ENCODE measurements around the gene ORC5. TPM values are rescaled to one million over a fixed set of nuclear protein-coding genes. Genes with fewer than 3 reads are reported as not detected.

The ORC5 gene
- total RNA-seq, 2 experiments from 2014 or later = 21.2 to 24.8 TPM

DNA sequence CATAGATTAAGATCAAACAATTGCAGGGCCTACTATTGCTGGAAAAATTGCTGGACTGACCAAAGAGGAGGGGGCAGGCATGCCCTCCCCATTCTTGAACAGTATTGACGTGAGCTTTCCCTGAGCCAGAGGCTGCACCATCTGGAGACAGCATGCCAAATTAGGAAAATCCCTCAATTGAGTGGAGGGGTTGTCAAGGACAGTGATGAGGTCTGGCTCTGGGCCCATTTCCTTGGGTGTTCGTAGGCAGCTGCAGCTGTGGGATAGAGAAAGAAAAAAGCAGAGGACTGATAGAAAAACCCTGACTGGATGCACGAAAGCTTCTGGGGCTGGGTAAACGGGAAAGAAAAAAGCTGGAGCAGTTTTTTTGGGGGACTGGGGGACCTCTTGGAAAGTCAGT is 22.8 kb upstream of the ORC5 start:
- peaks cover 20% of the 10 kb centered on the region for H3K27me3 Mint-ChIP-seq (ENCODE audit: low read depth)
- CTCF ChIA-PET = interaction anchor here (0.9 to 3.1 kb wide), 5 partner anchors 9 to 689 kb away, joined by 3 to 12 read pairs (median 4); no protein-coding TSS in a partner anchor
- ATAC-seq (no peak), DNase-seq (no peak)
- POLR2A ChIA-PET = no interaction called here
- H3K9me3 Mint-ChIP-seq (ENCODE audit: insufficient read depth) = no peaks in the 10 kb centered on the region
- H3K4me1 Mint-ChIP-seq (ENCODE audit: low read depth) = no peaks in the 10 kb centered on the region
- H3K27ac Mint-ChIP-seq = no peak overlapping the region
- no peak overlapping the region for H3K4me3 Mint-ChIP-seq
- H3K36me3 Mint-ChIP-seq (ENCODE audit: low read depth) = no peaks in the 10 kb centered on the region

DNA sequence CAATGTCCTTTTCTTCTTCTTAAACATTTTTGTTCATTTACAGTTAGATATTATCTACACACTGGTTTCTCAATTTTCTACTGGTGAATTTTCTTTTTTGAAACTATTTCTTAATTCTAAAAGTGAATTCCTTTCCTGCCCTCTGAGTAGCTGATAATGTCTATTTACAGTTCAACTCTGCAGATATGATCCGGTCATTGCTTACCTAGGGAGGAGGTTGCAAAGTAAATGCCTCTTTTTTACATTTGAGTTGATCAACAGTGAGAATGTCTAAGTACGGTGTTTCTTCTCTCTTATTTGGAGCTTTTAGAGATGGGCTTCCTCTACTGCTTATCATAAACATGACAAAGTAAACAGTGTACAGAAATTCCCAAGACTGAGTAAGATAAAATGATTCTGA is 20.6 kb upstream of the ORC5 start:
- no peaks in the 10 kb centered on the region for H3K36me3 Mint-ChIP-seq (ENCODE audit: low read depth)
- no peaks in the 10 kb centered on the region for H3K4me1 Mint-ChIP-seq (ENCODE audit: low read depth)
- DNase-seq = no peak
- H3K4me3 Mint-ChIP-seq = no peak overlapping the region
- H3K27ac Mint-ChIP-seq = no peak overlapping the region
- CTCF ChIA-PET = no interaction called here
- no peak for ATAC-seq
- POLR2A ChIA-PET = no interaction called here
- H3K9me3 Mint-ChIP-seq (ENCODE audit: insufficient read depth) = no peaks in the 10 kb centered on the region
- peaks cover 17% of the 10 kb centered on the region for H3K27me3 Mint-ChIP-seq (ENCODE audit: low read depth)

DNA sequence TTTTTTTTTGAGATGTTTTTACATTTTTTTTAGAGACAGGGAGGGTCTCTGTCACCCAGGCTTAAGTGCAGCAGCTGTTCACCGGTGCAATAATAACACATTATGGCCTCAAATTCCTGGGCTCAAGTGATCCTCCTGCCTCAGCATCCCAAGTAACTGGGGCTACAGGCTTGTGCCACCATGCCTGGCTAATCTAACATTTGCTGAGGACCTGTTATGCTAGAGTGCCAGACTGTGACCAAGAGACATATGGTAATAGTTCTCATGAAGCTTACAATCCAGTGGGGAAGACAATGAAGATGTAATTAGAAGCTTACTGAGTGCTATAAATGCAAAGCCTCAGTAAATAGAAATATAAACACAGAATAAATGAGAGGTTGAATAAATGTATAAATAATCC is 17.6 kb upstream of the ORC5 start:
- Mint-ChIP-seq H3K9me3 (ENCODE audit: insufficient read depth) (no peaks in the 10 kb centered on the region), H3K27me3 (ENCODE audit: low read depth) (peaks cover 10% of the 10 kb centered on the region), H3K36me3 (ENCODE audit: low read depth) (no peaks in the 10 kb centered on the region), H3K4me3 (no peak overlapping the region), H3K4me1 (ENCODE audit: low read depth) (no peaks in the 10 kb centered on the region), H3K27ac (no peak overlapping the region)
- POLR2A ChIA-PET = interaction anchor here (1.2 kb wide), 1 partner anchor 17 kb away, joined by 3 read pairs; no protein-coding TSS in a partner anchor
- DNase-seq (no peak), ATAC-seq (no peak)
- CTCF ChIA-PET = no interaction called here

DNA sequence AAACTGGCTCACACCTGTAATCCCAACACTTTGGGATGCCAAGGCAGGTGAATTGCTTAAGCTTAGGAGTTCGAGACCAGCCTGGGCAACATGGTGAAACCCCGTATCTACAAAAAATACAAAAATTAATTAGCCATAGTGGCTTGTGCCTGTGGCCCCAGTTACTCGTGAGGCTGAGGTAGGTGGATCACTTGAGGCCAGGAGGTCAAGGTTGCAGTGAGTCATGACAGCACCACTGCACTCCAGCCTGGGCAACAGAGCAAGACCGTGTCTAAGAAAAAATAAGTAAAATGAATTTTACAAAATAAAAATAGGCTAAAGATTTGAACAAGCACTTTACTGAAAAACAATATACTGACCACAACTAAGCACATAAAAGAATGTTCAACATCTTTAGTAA is 9.8 kb upstream of the ORC5 start:
- Mint-ChIP-seq H3K4me3 (no peak overlapping the region), H3K9me3 (ENCODE audit: insufficient read depth) (peaks cover 6% of the 10 kb centered on the region), H3K36me3 (ENCODE audit: low read depth) (no peaks in the 10 kb centered on the region), H3K27ac (no peak overlapping the region), H3K4me1 (ENCODE audit: low read depth) (no peaks in the 10 kb centered on the region), H3K27me3 (ENCODE audit: low read depth) (peaks cover 14% of the 10 kb centered on the region)
- ChIA-PET CTCF (no interaction called here), POLR2A (no interaction called here)
- ATAC-seq (no peak), DNase-seq (no peak)

DNA sequence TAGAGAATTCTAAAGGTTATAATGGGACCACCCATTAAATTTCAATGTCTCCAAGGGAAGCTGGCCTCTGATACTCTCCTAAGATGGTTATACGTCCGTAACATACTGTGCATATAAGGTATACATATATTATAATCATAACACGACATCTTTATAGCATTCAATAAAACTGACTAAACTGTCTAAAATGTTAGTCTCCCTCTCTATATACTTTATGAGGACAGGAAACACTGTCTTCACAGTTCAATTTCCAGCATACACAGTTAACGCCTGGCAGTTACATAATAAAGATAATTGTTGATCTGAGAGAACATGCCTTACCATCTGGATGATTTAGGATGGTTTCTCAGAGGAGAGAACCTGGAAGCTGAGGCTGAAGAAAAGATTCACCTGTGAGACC is 1.2 kb upstream of the ORC5 start:
- ChIA-PET CTCF (interaction anchor here (1.2 to 2.3 kb wide), 3 partner anchors 17 to 674 kb away, joined by 3 to 7 read pairs (median 4); no protein-coding TSS in a partner anchor), POLR2A (interaction anchor here (0.8 kb wide), 1 partner anchor 18 kb away, joined by 3 read pairs; no protein-coding TSS in a partner anchor)
- ATAC-seq = no peak
- Mint-ChIP-seq H3K27ac (no peak overlapping the region), H3K27me3 (ENCODE audit: low read depth) (peaks cover 8% of the 10 kb centered on the region), H3K4me1 (ENCODE audit: low read depth) (peaks cover 26% of the 10 kb centered on the region), H3K9me3 (ENCODE audit: insufficient read depth) (peaks cover 4% of the 10 kb centered on the region), H3K36me3 (ENCODE audit: low read depth) (no peaks in the 10 kb centered on the region), H3K4me3 (peak overlapping the region; percentile 93)
- no peak for DNase-seq

DNA sequence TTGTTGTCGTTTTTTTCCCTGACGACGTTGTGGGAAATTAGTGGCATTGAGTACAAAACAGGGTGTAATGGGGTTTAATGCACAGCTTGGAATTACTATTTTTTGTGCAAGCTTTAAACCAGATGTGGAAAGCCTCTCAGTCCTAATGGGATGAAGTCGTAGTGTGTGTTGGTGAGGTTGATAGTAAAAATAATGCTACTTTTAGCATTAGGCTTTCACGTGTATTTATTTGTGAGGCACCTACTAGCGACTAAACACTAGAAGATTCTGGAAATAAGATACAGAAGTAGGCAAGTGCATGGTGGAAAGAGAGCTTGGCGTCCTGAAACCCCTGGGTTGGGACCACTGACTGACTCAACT is 588 bp upstream of the ORC5 start:
- H3K4me1 Mint-ChIP-seq (ENCODE audit: low read depth) = peaks cover 26% of the 10 kb centered on the region
- POLR2A ChIA-PET = interaction anchor here (0.7 to 0.8 kb wide), 3 partner anchors 16 to 19 kb away, joined by 3 to 5 read pairs (median 3); no protein-coding TSS in a partner anchor
- DNase-seq = no peak
- peaks cover 4% of the 10 kb centered on the region for H3K36me3 Mint-ChIP-seq (ENCODE audit: low read depth)
- H3K4me3 Mint-ChIP-seq = peak overlapping the region; percentile 93
- H3K9me3 Mint-ChIP-seq (ENCODE audit: insufficient read depth) = peaks cover 4% of the 10 kb centered on the region
- ATAC-seq = no peak
- CTCF ChIA-PET = interaction anchor here (0.6 to 2.3 kb wide), 5 partner anchors 16 to 675 kb away, joined by 3 to 7 read pairs (median 3); no protein-coding TSS in a partner anchor
- peak overlapping the region; percentile 95 for H3K27ac Mint-ChIP-seq
- peaks cover 8% of the 10 kb centered on the region for H3K27me3 Mint-ChIP-seq (ENCODE audit: low read depth)

DNA sequence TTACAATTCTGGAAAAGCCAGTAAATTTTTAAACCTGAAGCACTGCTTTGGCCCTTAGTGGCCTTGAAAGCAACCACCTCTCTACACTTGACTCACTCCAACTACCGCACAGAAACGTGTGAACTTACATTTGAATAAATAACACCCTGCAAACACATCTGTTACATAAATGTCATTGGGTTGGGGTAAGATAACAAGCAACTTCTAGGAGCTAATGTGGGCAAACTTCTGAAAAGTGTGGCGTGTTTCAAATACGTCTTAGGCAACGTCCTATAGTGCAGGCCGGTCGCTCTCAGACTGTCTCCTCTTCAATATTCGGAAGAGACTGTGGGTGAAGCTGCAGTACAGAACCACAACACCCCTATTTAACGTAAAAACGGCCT is 474 bp downstream of the ORC5 start:
- peak overlapping the region; percentile 95 for H3K27ac Mint-ChIP-seq
- peak; percentile 30 for DNase-seq

DNA sequence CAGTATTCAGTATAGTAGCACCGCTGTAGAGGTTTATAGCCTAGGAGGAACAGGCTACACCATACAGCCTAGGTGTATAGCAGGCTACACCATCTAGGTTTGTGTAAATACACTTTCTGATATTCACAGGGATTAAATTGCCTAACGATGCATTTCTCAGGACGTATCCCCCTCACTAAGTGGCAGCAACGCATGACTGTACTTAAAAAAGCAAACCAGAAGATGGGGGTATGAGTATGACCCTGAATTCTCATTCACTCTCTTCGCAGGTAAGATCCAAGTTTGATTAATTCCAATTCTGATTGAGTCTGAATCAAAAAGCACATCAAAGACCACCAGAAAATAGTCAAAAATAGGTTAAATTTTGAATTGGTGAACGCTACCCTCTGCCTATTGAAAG is 972 bp downstream of the ORC5 start:
- peak overlapping the region; percentile 95 for H3K27ac Mint-ChIP-seq
- H3K4me1 Mint-ChIP-seq (ENCODE audit: low read depth) = peaks cover 26% of the 10 kb centered on the region
- H3K36me3 Mint-ChIP-seq (ENCODE audit: low read depth) = peaks cover 19% of the 10 kb centered on the region
- peaks cover 4% of the 10 kb centered on the region for H3K9me3 Mint-ChIP-seq (ENCODE audit: insufficient read depth)
- H3K4me3 Mint-ChIP-seq = peak overlapping the region; percentile 93
- POLR2A ChIA-PET = no interaction called here
- no peak for ATAC-seq
- DNase-seq = no peak
- CTCF ChIA-PET = no interaction called here
- H3K27me3 Mint-ChIP-seq (ENCODE audit: low read depth) = peaks cover 2% of the 10 kb centered on the region

More for the DNA sequence above, 474 bp downstream of the ORC5 start:
- H3K4me1 Mint-ChIP-seq (ENCODE audit: low read depth) = peaks cover 26% of the 10 kb centered on the region
- peaks cover 4% of the 10 kb centered on the region for H3K9me3 Mint-ChIP-seq (ENCODE audit: insufficient read depth)
- H3K4me3 Mint-ChIP-seq = peak overlapping the region; percentile 93
- ChIA-PET POLR2A (no interaction called here), CTCF (interaction anchor here (1.6 to 2.3 kb wide), 2 partner anchors 24 to 676 kb away, joined by 4 to 7 read pairs; no protein-coding TSS in a partner anchor)
- ATAC-seq = peak; percentile 61
- peaks cover 14% of the 10 kb centered on the region for H3K36me3 Mint-ChIP-seq (ENCODE audit: low read depth)
- peaks cover 5% of the 10 kb centered on the region for H3K27me3 Mint-ChIP-seq (ENCODE audit: low read depth)

DNA sequence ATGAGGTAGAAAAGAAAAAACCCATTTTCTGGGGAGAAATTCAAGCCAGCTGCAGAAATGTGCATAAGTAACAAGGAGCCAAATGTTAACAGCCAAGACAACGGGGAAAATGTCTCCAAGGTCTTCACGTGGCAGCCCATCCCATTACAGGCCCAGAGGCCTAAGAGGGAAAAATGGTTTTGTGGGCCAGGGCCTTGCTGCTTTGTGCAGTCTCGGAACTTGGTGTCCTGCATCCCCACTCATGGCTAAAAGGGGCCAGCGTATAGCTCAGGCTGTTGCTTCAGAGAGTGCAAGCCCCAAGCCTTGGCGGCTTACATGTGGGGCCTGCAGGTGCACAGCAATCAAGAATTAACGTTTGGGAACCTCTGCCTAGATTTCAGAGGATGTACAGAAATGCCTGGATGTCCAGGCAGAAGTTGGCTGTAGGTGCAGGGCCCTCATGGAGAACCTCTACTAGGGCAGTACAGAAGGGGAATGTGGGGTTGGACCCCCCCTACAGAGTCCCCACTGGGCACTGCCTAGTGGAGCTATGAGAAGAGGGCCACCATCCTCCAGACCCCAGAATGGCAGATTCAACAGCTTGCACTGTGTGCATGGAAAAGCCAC is 9.0 kb downstream of the ORC5 start:
- H3K27me3 Mint-ChIP-seq (ENCODE audit: low read depth) = no peaks in the 10 kb centered on the region
- no peak overlapping the region for H3K4me3 Mint-ChIP-seq
- ChIA-PET POLR2A (no interaction called here), CTCF (no interaction called here)
- H3K9me3 Mint-ChIP-seq (ENCODE audit: insufficient read depth) = no peaks in the 10 kb centered on the region
- H3K27ac Mint-ChIP-seq = no peak overlapping the region
- peaks cover 82% of the 10 kb centered on the region for H3K36me3 Mint-ChIP-seq (ENCODE audit: low read depth)
- H3K4me1 Mint-ChIP-seq (ENCODE audit: low read depth) = peaks cover 11% of the 10 kb centered on the region
- no peak for ATAC-seq
- no peak for DNase-seq

DNA sequence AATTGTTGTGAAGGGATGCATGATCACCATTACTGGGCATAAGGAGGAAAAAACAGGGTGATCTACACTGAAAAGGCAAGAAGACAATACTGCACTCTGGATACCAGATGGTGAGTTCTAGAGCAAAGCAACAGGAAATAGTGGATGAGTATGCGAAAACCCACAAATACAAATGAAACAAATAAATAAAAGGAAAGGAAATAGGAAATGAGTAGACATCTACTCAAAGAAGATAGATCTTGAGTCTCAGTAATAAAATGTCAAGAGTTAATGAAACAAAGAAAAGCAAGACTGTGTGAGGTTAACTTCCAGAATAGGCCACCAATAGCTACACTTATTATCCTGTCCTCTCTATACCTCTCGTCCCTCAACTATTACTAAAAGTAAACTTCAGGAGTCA is 11.7 kb downstream of the ORC5 start:
- Mint-ChIP-seq H3K36me3 (ENCODE audit: low read depth) (peaks cover 84% of the 10 kb centered on the region), H3K9me3 (ENCODE audit: insufficient read depth) (peaks cover 3% of the 10 kb centered on the region), H3K4me3 (no peak overlapping the region), H3K4me1 (ENCODE audit: low read depth) (peaks cover 11% of the 10 kb centered on the region), H3K27me3 (ENCODE audit: low read depth) (no peaks in the 10 kb centered on the region), H3K27ac (peak overlapping the region; percentile 21)
- no peak for DNase-seq
- no peak for ATAC-seq
- CTCF ChIA-PET = no interaction called here
- POLR2A ChIA-PET = interaction anchor here (0.7 kb wide), 1 partner anchor 1755 kb away, joined by 3 read pairs; no protein-coding TSS in a partner anchor

DNA sequence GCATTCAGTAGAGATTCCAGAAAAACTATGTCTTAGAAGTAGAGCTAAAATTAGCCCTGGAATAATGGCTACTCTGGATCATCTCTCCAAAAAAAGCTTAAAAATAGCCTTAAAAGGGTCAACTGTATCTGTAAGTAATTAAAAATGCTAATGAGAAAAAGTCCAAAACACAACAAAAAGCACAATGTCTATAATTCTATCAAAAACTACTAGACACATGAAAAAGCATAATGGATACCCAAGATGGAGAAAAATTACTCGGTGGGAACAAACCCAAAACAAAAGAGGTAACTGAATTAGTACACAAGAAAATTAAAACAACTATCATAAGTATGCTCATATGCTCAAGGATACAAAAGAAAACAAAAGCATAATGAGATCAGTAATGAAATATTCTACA is 15.4 kb downstream of the ORC5 start:
- ChIA-PET POLR2A (interaction anchor here (0.7 kb wide), 1 partner anchor 16 kb away, joined by 5 read pairs; no protein-coding TSS in a partner anchor), CTCF (interaction anchor here (0.9 kb wide), 1 partner anchor 16 kb away, joined by 3 read pairs; no protein-coding TSS in a partner anchor)
- Mint-ChIP-seq H3K4me1 (ENCODE audit: low read depth) (peaks cover 11% of the 10 kb centered on the region), H3K27ac (no peak overlapping the region), H3K27me3 (ENCODE audit: low read depth) (no peaks in the 10 kb centered on the region), H3K36me3 (ENCODE audit: low read depth) (peaks cover 78% of the 10 kb centered on the region), H3K9me3 (ENCODE audit: insufficient read depth) (peaks cover 6% of the 10 kb centered on the region), H3K4me3 (no peak overlapping the region)
- DNase-seq (no peak), ATAC-seq (no peak)

DNA sequence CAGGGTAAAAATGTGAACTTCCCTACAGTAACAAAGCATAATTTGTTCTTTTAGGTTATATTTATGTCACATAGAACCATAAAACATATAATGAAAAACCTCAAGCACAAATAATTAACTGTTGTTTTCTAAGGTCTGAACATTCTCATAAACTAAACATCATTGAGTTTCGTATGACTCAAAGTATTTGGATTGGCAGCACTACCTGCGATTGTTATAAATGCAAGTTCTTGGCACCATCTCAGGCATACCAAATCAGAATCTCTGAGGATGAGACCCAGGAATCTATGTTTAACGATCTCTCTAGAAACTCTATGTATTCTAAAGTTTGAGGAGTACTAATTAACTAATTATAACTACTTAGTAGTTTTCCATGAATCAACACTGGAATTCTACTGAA is 22.5 kb downstream of the ORC5 start:
- Mint-ChIP-seq H3K27ac (no peak overlapping the region), H3K36me3 (ENCODE audit: low read depth) (peaks cover 70% of the 10 kb centered on the region), H3K27me3 (ENCODE audit: low read depth) (no peaks in the 10 kb centered on the region), H3K9me3 (ENCODE audit: insufficient read depth) (peaks cover 7% of the 10 kb centered on the region), H3K4me3 (no peak overlapping the region), H3K4me1 (ENCODE audit: low read depth) (no peaks in the 10 kb centered on the region)
- POLR2A ChIA-PET = no interaction called here
- CTCF ChIA-PET = no interaction called here
- DNase-seq (no peak), ATAC-seq (no peak)
